A549 (cell line): Measurements from ENCODE around the gene KRTAP5-2. TPM values are rescaled to one million over a fixed set of nuclear protein-coding genes. Genes with fewer than 3 reads are reported as not detected.
A peak's percentile ranks its signal among the peaks of the same experiment; 100 is the strongest.
"Not testable (repeated sequence)": the region's sequence is repeated elsewhere in the genome, so short reads cannot be mapped to it uniquely, and the experiment has no call there.

ENCODE experiments used
- ATAC-seq, 2 experiments: fragments of 200-7000 bp in 1 of 2; fragments of >200 bp in 1 of 2; cut with Nextera tagmentation in 1 of 2; cut with Tn5 transposase in 1 of 2; 3 replicates each; pipeline versions ENCODE4 v1.8.0 to v1.9.1; 2018 to 2020; ENCODE audit warnings: mild to moderate bottlenecking in 1 of 2, moderate library complexity in 1 of 2
- CTCF ChIA-PET: fragments of 300-600 bp; sonication (Branson Sonifier 250); formaldehyde crosslinking; extraction: SDS; loops from one replicate; lab custom pipeline; 2021; ENCODE audit warnings: antibody characterized with exemption, inconsistent platforms; lab: Yijun Ruan, JAX
- POLR2A ChIA-PET: fragments of 350-600 bp; formaldehyde crosslinking; extraction: SDS; loops from one replicate; lab custom pipeline; 2021; ENCODE audit warnings: antibody characterized with exemption, inconsistent platforms; lab: Yijun Ruan, JAX
- DNase-seq, 2 experiments: peaks; one replicate each; pipeline versions ENCODE4 v3.0.0 to v3.0.0-alpha.2; 2011 to 2016; ENCODE audit warnings: low read depth in 1 of 2, low spot score in 1 of 2
- FAIRE-seq: peaks from 2 replicates; lab custom pipeline; 2011; peaks lifted over from hg19 to GRCh38; lab: Jason Lieb, UNC
- H3K27ac ChIP-seq, 2 experiments: fragments of >200 bp; sonication (Bioruptor Twin); formaldehyde crosslinking; 3 replicates each; pipeline ENCODE4 v1.5.1; 2016 to 2017
- H3K4me1 ChIP-seq: fragments of >200 bp; sonication (Bioruptor Twin); formaldehyde crosslinking; 3 replicates; pipeline ENCODE4 v1.6.1; 2016
- H3K4me2 ChIP-seq: fragments of >200 bp; sonication (Bioruptor Twin); formaldehyde crosslinking; 3 replicates; pipeline ENCODE4 v1.6.1; 2016
- H3K4me3 ChIP-seq: fragments of >200 bp; sonication (Bioruptor Twin); formaldehyde crosslinking; 3 replicates; pipeline ENCODE4 v1.5.1; 2016
- H3K9me3 ChIP-seq: fragments of >200 bp; sonication (Bioruptor Twin); formaldehyde crosslinking; 3 replicates; pipeline ENCODE4 v1.6.1; 2016
- CEBPB ChIP-seq, 2 experiments: fragments of >200 bp in 1 of 2; sonication (Bioruptor Twin) in 1 of 2; formaldehyde crosslinking in 1 of 2; IDR thresholded peaks; 2 replicates each; pipeline ENCODE4 v1.6.1; 2012 to 2016
- CHD4 ChIP-seq: fragments of 200-600 bp; sonication (generic); IDR thresholded peaks from 2 replicates; pipeline ENCODE4 v1.6.1; 2016; ENCODE audit warnings: antibody characterized with exemption, mild to moderate bottlenecking, borderline replicate concordance
- EHF ChIP-seq: fragments of 250-450 bp; sonication (Bioruptor Pico); IDR thresholded peaks from 2 replicates; pipeline ENCODE4 v1.5.0; 2020; ENCODE audit warnings: mild to moderate bottlenecking
- ELK1 ChIP-seq: fragments of 150-350 bp; IDR thresholded peaks from 2 replicates; pipeline ENCODE4 v1.6.1; 2014; ENCODE audit warnings: low read depth, mild to moderate bottlenecking, low read length
- ESRRA ChIP-seq: fragments of 150-350 bp; IDR thresholded peaks from 2 replicates; pipeline ENCODE4 v1.6.1; 2014; ENCODE audit warnings: mild to moderate bottlenecking, low read length, borderline replicate concordance
- FOSB ChIP-seq: fragments of 250-450 bp; sonication (Bioruptor Pico); IDR thresholded peaks from 2 replicates; pipeline ENCODE4 v1.5.0; 2020; ENCODE audit warnings: mild to moderate bottlenecking, moderate library complexity
- FOSL2 ChIP-seq, 2 experiments: fragments of 450-650 bp in 1 of 2; fragments of >200 bp in 1 of 2; sonication (Bioruptor Twin) in 1 of 2; formaldehyde crosslinking; IDR thresholded peaks; 2 replicates each; pipeline versions ENCODE4 v1.5.0 to v1.6.1; 2016 to 2020; ENCODE audit warnings: mild to moderate bottlenecking in 1 of 2, moderate library complexity in 1 of 2
- HDAC2 ChIP-seq: fragments of 200-600 bp; sonication (generic); IDR thresholded peaks from 2 replicates; pipeline ENCODE4 v1.6.1; 2016
- HES2 ChIP-seq: fragments of >200 bp; sonication (Bioruptor Twin); formaldehyde crosslinking; IDR thresholded peaks from 2 replicates; pipeline ENCODE4 v1.6.1; 2016
- JUNB ChIP-seq: fragments of >200 bp; sonication (Bioruptor Twin); formaldehyde crosslinking; IDR thresholded peaks from 2 replicates; pipeline ENCODE4 v1.6.1; 2016
- KDM5A ChIP-seq: fragments of 200-600 bp; sonication (generic); IDR thresholded peaks from 2 replicates; pipeline ENCODE4 v1.6.1; 2016; ENCODE audit warnings: antibody characterized with exemption, mild to moderate bottlenecking
- MAZ ChIP-seq: fragments of 150-350 bp; IDR thresholded peaks from 2 replicates; pipeline ENCODE4 v1.6.1; 2014; ENCODE audit warnings: antibody characterized with exemption, low read depth, low read length, borderline replicate concordance
- NPAS2 ChIP-seq: fragments of 250-450 bp; sonication (Bioruptor Pico); IDR thresholded peaks from 2 replicates; pipeline ENCODE4 v1.8.0; 2022; ENCODE audit warnings: mild to moderate bottlenecking, moderate library complexity, borderline replicate concordance
- NR3C1 ChIP-seq: fragments of >200 bp; sonication (Bioruptor Twin); formaldehyde crosslinking; IDR thresholded peaks from 3 replicates; pipeline ENCODE4 v1.6.1; 2017
- PHF8 ChIP-seq: fragments of 200-600 bp; sonication (generic); IDR thresholded peaks from 2 replicates; pipeline ENCODE4 v1.6.1; 2016; ENCODE audit warnings: low read depth, mild to moderate bottlenecking, antibody characterized with exemption, moderate library complexity, borderline replicate concordance
- POLR2A ChIP-seq: IDR thresholded peaks from 2 replicates; pipeline ENCODE4 v1.6.1; 2012; ENCODE audit warnings: mild to moderate bottlenecking, low read length
- POLR2AphosphoS2 ChIP-seq: conservative IDR thresholded peaks from 2 replicates; pipeline ENCODE4 v1.6.1; 2012; ENCODE audit warnings: low read length, improper control_type of control experiment, inconsistent platforms
- RNF2 ChIP-seq: fragments of 200-600 bp; sonication (generic); IDR thresholded peaks from 2 replicates; pipeline ENCODE4 v1.6.1; 2016; ENCODE audit warnings: low read depth, mild to moderate bottlenecking, antibody characterized with exemption, moderate library complexity, borderline replicate concordance
- SMC3 ChIP-seq: fragments of >200 bp; sonication (Bioruptor Twin); formaldehyde crosslinking; IDR thresholded peaks from 3 replicates; pipeline ENCODE4 v1.6.1; 2018; ENCODE audit warnings: inconsistent platforms
- SREBF2 ChIP-seq: fragments of 450-650 bp; IDR thresholded peaks from 2 replicates; pipeline ENCODE4 v1.6.1; 2014; ENCODE audit warnings: mild to moderate bottlenecking, moderate library complexity
- TP53 ChIP-seq: fragments of 250-450 bp; sonication (Bioruptor Pico); IDR thresholded peaks from 2 replicates; pipeline ENCODE4 v1.5.0; 2021; ENCODE audit warnings: mild to moderate bottlenecking, moderate library complexity
- USF2 ChIP-seq: fragments of 450-650 bp; IDR thresholded peaks from 2 replicates; pipeline ENCODE4 v1.6.1; 2014; ENCODE audit warnings: antibody characterized with exemption
- ZC3H11A ChIP-seq: fragments of 450-650 bp; IDR thresholded peaks from 2 replicates; pipeline ENCODE4 v1.6.1; 2014; ENCODE audit warnings: antibody characterized with exemption, mild to moderate bottlenecking
- WGBS: methylation state at CpG from one replicate; pipeline ENCODE4 v1.1.6; 2017; ENCODE audit errors: missing lambda C conversion rate; 5-methylcytosine and 5-hydroxymethylcytosine counted together
- polyA plus RNA-seq, 4 experiments: library from polyadenylated mRNA; depleted of rRNA in 3 of 4; stranded (reverse); fragments of >200 nt; fragmentation: RNase III in 1 of 4; extraction: RNeasy Plus Mini Kit Qiagen cat#74134 plus additional on column Dnase treatment in 1 of 4; gene quantifications; 2 replicates in 3 of 4; 3 replicates in 1 of 4; pipeline ENCODE4 v1.2.3, GENCODE V29; 2011 to 2017
- TF ChIP-seq, protein P1 (sequence below): IDR thresholded peaks from 2 replicates; pipeline ENCODE4 v1.6.1; 2012

KRTAP5-2 gene
- polyA plus RNA-seq, 2 of the 4 experiments (the other 2 are of a cell fraction), result not detected

DNA sequence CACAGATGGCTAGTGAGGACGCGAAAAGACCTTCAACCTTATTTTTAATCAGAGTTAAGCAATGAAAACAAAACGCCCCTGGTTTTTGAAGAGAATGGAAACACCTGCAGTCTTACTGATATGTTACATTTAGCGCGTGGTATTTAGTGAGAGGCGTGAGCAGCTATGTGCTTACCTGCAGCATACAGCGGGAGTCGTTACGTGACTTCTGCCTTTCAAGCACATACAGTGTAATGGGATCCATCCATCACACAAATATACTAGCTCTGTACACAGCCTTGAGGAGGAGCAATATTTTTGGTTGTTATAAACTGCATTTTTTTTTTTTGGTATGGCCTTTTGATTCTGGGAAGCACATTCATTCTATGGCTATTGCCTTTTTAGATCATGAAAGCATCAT is 5.5 kb downstream of the KRTAP5-2 start:
- ChIA-PET POLR2A (no interaction called here), CTCF (interaction anchor here (1.2 to 6.0 kb wide), 5 partner anchors 16 to 46 kb away, joined by 3 to 47 read pairs (median 7); partner anchors contain the start of genes KRTAP5-3 and KRTAP5-5)
- peaks cover 15% of the 10 kb centered on the region for H3K4me1 ChIP-seq
- no peak for TF ChIP-seq MAZ
- TF ChIP-seq USF2, result no peak
- TF ChIP-seq, protein P1, sequence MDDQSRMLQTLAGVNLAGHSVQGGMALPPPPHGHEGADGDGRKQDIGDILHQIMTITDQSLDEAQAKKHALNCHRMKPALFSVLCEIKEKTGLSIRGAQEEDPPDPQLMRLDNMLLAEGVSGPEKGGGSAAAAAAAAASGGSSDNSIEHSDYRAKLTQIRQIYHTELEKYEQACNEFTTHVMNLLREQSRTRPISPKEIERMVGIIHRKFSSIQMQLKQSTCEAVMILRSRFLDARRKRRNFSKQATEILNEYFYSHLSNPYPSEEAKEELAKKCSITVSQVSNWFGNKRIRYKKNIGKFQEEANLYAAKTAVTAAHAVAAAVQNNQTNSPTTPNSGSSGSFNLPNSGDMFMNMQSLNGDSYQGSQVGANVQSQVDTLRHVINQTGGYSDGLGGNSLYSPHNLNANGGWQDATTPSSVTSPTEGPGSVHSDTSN, result no peak
- TF ChIP-seq TP53 (CRISPR knock-in tag), result no peak
- no peak for TF ChIP-seq RNF2
- TF ChIP-seq ELK1, result no peak
- TF ChIP-seq KDM5A, result no peak
- TF ChIP-seq SREBF2, result no peak
- no peak for TF ChIP-seq JUNB
- no peak for TF ChIP-seq EHF
- no peak for TF ChIP-seq FOSL2 (IDR thresholded peaks at IDR 0.05)
- no peak for TF ChIP-seq FOSL2 (CRISPR knock-in tag; IDR thresholded peaks at IDR 0.05)
- TF ChIP-seq POLR2AphosphoS2, result no peak
- no peak for TF ChIP-seq ESRRA
- TF ChIP-seq HES2, result no peak
- no peak overlapping the region for H3K27ac ChIP-seq
- WGBS, result 81% methylated on average over 9 of the region's 9 CpGs
- no peak for FAIRE-seq
- DNase-seq, result no peak
- H3K4me3 ChIP-seq, result no peak overlapping the region
- no peaks in the 10 kb centered on the region for H3K9me3 ChIP-seq
- no peak overlapping the region for H3K4me2 ChIP-seq
- ATAC-seq, result no peak

DNA sequence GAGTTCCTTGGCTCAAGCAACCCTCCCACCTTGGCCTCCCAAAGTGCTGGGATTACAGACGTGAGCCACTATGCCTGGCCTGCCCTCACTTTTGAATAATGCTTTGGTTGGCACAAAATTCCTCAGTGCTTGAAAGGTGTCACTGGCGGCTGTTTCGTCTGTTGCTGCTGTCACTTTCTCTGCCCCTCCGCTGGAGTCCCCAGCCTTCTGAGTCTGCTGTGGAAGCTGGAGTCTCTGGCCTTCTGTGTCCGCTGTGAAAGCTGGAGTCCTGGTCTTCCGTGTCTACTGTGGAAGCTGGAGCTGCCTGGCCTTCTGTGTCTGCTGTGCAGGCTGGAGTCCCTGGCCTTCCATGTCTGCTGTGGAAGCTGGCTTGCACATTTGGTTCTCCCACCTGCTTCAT is 8.1 kb downstream of the KRTAP5-2 start:
- ChIA-PET POLR2A (no interaction called here), CTCF (interaction anchor here (0.6 to 6.0 kb wide), 5 partner anchors 9 to 715 kb away, joined by 3 to 33 read pairs (median 5); no protein-coding TSS in a partner anchor)

DNA sequence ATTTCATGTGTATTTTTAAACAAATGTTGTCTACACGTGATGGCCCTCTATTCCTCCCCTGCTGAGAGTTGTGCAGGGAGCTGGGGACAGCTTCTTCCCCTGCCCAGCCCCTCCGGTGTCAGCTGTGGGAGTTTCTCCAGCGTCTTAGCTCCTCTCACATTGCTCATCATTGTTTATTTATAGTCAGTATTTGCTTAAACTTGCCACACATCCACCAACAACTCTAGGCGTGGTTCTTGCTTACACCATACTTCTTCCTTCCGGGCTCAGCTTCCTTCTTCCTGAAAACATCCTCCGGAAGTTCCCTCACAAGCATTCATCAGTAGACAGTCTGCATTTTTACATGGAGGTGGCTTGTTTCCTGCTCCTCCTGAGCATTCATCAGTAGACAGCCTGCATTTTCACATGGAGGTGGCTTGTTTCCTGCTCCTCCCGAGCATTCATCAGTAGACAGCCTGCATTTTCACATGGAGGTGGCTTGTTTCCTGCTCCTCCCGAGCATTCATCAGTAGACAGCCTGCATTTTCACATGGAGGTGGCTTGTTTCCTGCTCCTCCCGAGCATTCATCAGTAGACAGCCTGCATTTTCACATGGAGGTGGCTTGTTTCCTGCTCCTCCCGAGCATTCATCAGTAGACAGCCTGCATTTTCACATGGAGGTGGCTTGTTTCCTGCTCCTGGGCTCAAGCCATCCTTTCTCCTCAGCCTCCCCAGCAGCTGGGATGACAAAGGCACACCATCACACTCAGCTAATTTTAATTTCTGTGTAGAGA is 8.7 kb downstream of the KRTAP5-2 start:
- H3K27ac ChIP-seq, result peak overlapping the region in 1 of 2 experiments; percentile 45; a peak in 3 of 6 replicates
- FAIRE-seq; POLR2A ChIA-PET; TF ChIP-seq FOSL2 (IDR thresholded peaks at IDR 0.05): not testable (repeated sequence)
- DNase-seq (peak; percentile 57 to 64), ATAC-seq (peak; percentile 87 to 93)
- H3K4me1 ChIP-seq, result peaks cover 15% of the 10 kb centered on the region
- TF ChIP-seq CEBPB (IDR thresholded peaks at IDR 0.05) (peak; percentile 18 to 52; a peak in 1 of 4 replicates), FOSL2 (CRISPR knock-in tag; IDR thresholded peaks at IDR 0.05) (0 out of 2 replicates have a peak, but pooled peaks have one; percentile 12)
- TF ChIP-seq, all 56 proteins: peak for 2; not testable (repeated sequence) for 54
- not testable (repeated sequence) for H3K4me3 ChIP-seq, H3K9me3 ChIP-seq
- WGBS, result 12% methylated on average over 7 of the region's 10 CpGs
- peak overlapping the region; percentile 63 for H3K4me2 ChIP-seq
- CTCF ChIA-PET, result interaction anchor here (0.6 to 6.0 kb wide), 9 partner anchors 9 to 716 kb away, joined by 3 to 33 read pairs (median 3); no protein-coding TSS in a partner anchor

More for the DNA sequence above, 8.1 kb downstream of the KRTAP5-2 start:
- H3K27ac ChIP-seq, result peak overlapping the region in 1 of 2 experiments; percentile 45; a peak in 3 of 6 replicates
- H3K4me2 ChIP-seq, result no peak overlapping the region
- no peak overlapping the region for H3K4me3 ChIP-seq
- H3K9me3 ChIP-seq, result no peaks in the 10 kb centered on the region
- 96% methylated on average over 6 of the region's 6 CpGs for WGBS
- ATAC-seq (no peak), FAIRE-seq (no peak), DNase-seq (no peak)
- H3K4me1 ChIP-seq, result peaks cover 15% of the 10 kb centered on the region
- TF ChIP-seq PHF8, result no peak
- no peak for TF ChIP-seq KDM5A
- TF ChIP-seq MAZ, result no peak
- no peak for TF ChIP-seq ZC3H11A
- TF ChIP-seq NPAS2 (CRISPR knock-in tag), result no peak
- no peak for TF ChIP-seq NR3C1
- no peak for TF ChIP-seq CHD4
- TF ChIP-seq POLR2A, result no peak
- TF ChIP-seq FOSB (CRISPR knock-in tag), result no peak
- no peak for TF ChIP-seq HDAC2
- TF ChIP-seq SMC3, result no peak
